ENCODE data around the gene CNNM3.

DNA sequence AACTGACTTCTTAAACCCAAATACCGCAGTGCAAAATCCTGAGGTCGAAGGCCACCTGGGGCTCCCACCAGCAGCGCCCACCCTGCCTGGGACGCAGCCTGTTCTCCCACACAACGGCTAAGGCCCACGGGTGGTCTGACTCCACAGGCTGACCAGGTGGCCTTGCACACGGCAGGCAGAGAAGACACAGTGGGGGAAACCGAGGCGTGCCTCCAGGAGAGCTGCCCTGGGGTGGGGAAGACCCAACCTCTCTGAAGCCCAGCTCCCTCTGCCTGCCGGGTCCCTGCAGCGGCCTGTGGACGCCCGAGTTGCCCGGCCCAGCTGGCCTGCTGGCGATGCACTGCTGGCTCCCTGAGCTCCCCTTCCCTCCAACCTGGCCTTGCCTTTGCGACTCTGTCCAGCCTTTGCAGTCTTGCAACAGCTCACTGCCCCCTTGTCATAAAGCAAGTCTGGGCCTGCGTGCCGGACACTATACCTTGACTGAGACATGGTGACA, 63.5 kb downstream of the CNNM3 start:
- TF ChIP-seq POLR2AphosphoS5 (IDR thresholded peaks at IDR 0.05; ENCODE audit: low read depth, low read length) = no peak
- TF ChIP-seq SPI1 (IDR thresholded peaks at IDR 0.05; ENCODE audit: low read depth, low read length) = no peak
- TF ChIP-seq POLR2A (IDR thresholded peaks at IDR 0.05; ENCODE audit: low read depth, low read length) = no peak
- no peak for TF ChIP-seq TAF1 (IDR thresholded peaks at IDR 0.05; ENCODE audit: low read depth, low read length)
